PC-9 (cell line): ENCODE results near the gene PHOSPHO1.

ENCODE experiments used
- EZH2 ChIP-seq: fragments of 200-600 bp; sonication (generic); IDR thresholded peaks from 2 replicates; pipeline ENCODE4 v1.8.0; 2017; ENCODE audit warnings: antibody characterized with exemption, low read depth
- TF ChIP-seq, protein P1 (sequence below): fragments of 200-600 bp; sonication (generic); conservative IDR thresholded peaks from 2 replicates; pipeline ENCODE4 v1.6.1; 2017; ENCODE audit warnings: mixed run types, antibody characterized with exemption, mild to moderate bottlenecking, moderate library complexity

DNA sequence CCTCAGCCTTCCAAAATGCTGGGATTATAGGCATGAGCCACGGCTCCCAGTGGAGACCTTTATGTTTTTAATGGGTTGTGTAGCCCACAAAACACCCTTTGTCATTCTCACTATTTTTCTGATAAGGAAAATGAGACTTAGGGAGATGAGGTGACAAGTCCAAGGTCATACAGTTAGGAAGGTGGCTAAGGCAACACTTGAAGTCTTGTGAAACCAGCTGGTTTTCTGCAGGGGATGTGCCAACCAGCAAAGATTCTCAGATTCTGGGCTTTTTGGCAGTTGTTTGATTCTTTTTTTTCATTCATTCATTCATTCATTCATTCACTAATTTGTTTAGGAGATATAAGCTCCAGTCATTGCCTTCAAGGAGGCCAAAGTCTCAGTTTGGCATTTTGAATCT, 10.0 kb upstream of the PHOSPHO1 start:
- TF ChIP-seq, protein P1, sequence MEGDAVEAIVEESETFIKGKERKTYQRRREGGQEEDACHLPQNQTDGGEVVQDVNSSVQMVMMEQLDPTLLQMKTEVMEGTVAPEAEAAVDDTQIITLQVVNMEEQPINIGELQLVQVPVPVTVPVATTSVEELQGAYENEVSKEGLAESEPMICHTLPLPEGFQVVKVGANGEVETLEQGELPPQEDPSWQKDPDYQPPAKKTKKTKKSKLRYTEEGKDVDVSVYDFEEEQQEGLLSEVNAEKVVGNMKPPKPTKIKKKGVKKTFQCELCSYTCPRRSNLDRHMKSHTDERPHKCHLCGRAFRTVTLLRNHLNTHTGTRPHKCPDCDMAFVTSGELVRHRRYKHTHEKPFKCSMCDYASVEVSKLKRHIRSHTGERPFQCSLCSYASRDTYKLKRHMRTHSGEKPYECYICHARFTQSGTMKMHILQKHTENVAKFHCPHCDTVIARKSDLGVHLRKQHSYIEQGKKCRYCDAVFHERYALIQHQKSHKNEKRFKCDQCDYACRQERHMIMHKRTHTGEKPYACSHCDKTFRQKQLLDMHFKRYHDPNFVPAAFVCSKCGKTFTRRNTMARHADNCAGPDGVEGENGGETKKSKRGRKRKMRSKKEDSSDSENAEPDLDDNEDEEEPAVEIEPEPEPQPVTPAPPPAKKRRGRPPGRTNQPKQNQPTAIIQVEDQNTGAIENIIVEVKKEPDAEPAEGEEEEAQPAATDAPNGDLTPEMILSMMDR = no peak
- TF ChIP-seq EZH2 = no peak
